GM12878 (cell line): ENCODE data around the gene HSP90AB1. TPM values are rescaled to one million over a fixed set of nuclear protein-coding genes. Genes with fewer than 3 reads are reported as not detected.

Source experiments
- CBX5 ChIP-seq: sonication (generic); IDR thresholded peaks from 2 replicates; pipeline ENCODE4 v1.6.1; 2016; ENCODE audit warnings: low read depth, moderate library complexity, mild to moderate bottlenecking, inconsistent platforms
- CHD2 ChIP-seq: IDR thresholded peaks from 2 replicates; pipeline ENCODE4 v1.6.1; 2011; ENCODE audit warnings: low read depth, low read length, improper control_type of control experiment, borderline replicate concordance
- CHD4 ChIP-seq: fragments of 200-600 bp; sonication (generic); IDR thresholded peaks from 2 replicates; pipeline ENCODE4 v1.6.1; 2016; ENCODE audit warnings: mild to moderate bottlenecking
- ESRRA ChIP-seq: IDR thresholded peaks from 2 replicates; pipeline ENCODE4 v1.6.1; 2012; ENCODE audit warnings: mild to moderate bottlenecking, low read length, improper control_type of control experiment
- IKZF2 ChIP-seq, 2 experiments: fragments of 450-650 bp; IDR thresholded peaks; 2 replicates each; pipeline ENCODE4 v1.6.1; 2017; ENCODE audit warnings: mild to moderate bottlenecking in 2 of 2, moderate library complexity in 2 of 2
- KAT2A ChIP-seq: conservative IDR thresholded peaks from 2 replicates; pipeline ENCODE4 v1.6.1; 2011; ENCODE audit warnings: low read depth, low read length; ENCODE audit not compliant: control insufficient read depth
- MTA3 ChIP-seq: IDR thresholded peaks from 2 replicates; pipeline ENCODE4 v1.6.1; 2012; ENCODE audit warnings: low read length, inconsistent platforms, borderline replicate concordance
- RBBP5 ChIP-seq: fragments of 200-600 bp; sonication (generic); conservative IDR thresholded peaks from 2 replicates; pipeline ENCODE4 v1.6.1; 2016
- RELA ChIP-seq: fragments of 450-650 bp; IDR thresholded peaks from 2 replicates; pipeline ENCODE4 v1.8.0; 2014; ENCODE audit warnings: borderline replicate concordance; ENCODE audit not compliant: partially characterized antibody
- SIN3A ChIP-seq: IDR thresholded peaks from 2 replicates; pipeline ENCODE4 v1.6.1; 2012; ENCODE audit warnings: low read depth, low read length, improper control_type of control experiment
- SMC3 ChIP-seq: IDR thresholded peaks from 2 replicates; pipeline ENCODE4 v1.6.1; 2011; ENCODE audit warnings: low read length, improper control_type of control experiment, borderline replicate concordance
- SUPT20H ChIP-seq: IDR thresholded peaks from 2 replicates; pipeline ENCODE4 v1.6.1; 2011; ENCODE audit warnings: low read depth, mild to moderate bottlenecking, low read length, moderate library complexity, borderline replicate concordance; ENCODE audit not compliant: control insufficient read depth
- TAF1 ChIP-seq: IDR thresholded peaks from 2 replicates; pipeline ENCODE4 v1.6.1; 2011; ENCODE audit warnings: mild to moderate bottlenecking, low read depth, low read length, borderline replicate concordance
- ZNF384 ChIP-seq: IDR thresholded peaks from 2 replicates; pipeline ENCODE4 v1.6.1; 2012; ENCODE audit warnings: low read depth, mild to moderate bottlenecking, low read length, improper control_type of control experiment, borderline replicate concordance
- polyA plus RNA-seq, 11 experiments: library from polyadenylated mRNA; depleted of rRNA in 4 of 11; unstranded in 6 of 11; stranded (reverse) in 5 of 11; fragments of >200 nt; fragmentation: Nextera tagmentation in 4 of 11; fragmentation: Illumina TruSeq in 1 of 11; extraction: Ambion mirVana in 4 of 11; extraction: Trizol in 1 of 11; gene quantifications; 1 replicate in 1 of 11; 2 replicates in 10 of 11; pipeline versions ENCODE4 v1.2.1 to v1.2.3, GENCODE V29; 2011 to 2016; ENCODE audit warnings: inconsistent platforms in 2 of 11, missing spikeins in 2 of 11, low read depth in 1 of 11
- total RNA-seq, 4 experiments: library from RNA; depleted of rRNA in 3 of 4; stranded (reverse); fragments of >200 nt in 3 of 4; fragmentation: Illumina TruSeq in 1 of 4; extraction: Trizol in 1 of 4; gene quantifications; 2 replicates each; pipeline versions ENCODE4 v1.2.1 to v1.2.3, GENCODE V29; 2013 to 2021
- TF ChIP-seq, protein P1 (sequence below): fragments of 450-650 bp; formaldehyde crosslinking; IDR thresholded peaks from 2 replicates; pipeline ENCODE4 v1.5.0; 2022; ENCODE audit warnings: mild to moderate bottlenecking, missing genetic modification characterization
- TF ChIP-seq, protein P2 (sequence below): IDR thresholded peaks from 2 replicates; pipeline ENCODE4 v1.6.1; 2012; ENCODE audit warnings: low read length, inconsistent platforms
- TF ChIP-seq, protein P3 (sequence below): fragments of 150-350 bp; IDR thresholded peaks from 2 replicates; pipeline ENCODE4 v1.6.1; 2016; ENCODE audit warnings: low read depth, low read length
- TF ChIP-seq, protein P4 (sequence below): fragments of 450-650 bp; IDR thresholded peaks from 2 replicates; pipeline ENCODE4 v1.6.1; 2017; ENCODE audit warnings: mild to moderate bottlenecking, moderate library complexity

The HSP90AB1 gene
- total and polyA plus RNA-seq, 10 of the 15 experiments (the other 5 are each of a cell fraction or from before 2014, with no cell fraction given), result 988 to 1,682 (median 1,146) TPM

DNA sequence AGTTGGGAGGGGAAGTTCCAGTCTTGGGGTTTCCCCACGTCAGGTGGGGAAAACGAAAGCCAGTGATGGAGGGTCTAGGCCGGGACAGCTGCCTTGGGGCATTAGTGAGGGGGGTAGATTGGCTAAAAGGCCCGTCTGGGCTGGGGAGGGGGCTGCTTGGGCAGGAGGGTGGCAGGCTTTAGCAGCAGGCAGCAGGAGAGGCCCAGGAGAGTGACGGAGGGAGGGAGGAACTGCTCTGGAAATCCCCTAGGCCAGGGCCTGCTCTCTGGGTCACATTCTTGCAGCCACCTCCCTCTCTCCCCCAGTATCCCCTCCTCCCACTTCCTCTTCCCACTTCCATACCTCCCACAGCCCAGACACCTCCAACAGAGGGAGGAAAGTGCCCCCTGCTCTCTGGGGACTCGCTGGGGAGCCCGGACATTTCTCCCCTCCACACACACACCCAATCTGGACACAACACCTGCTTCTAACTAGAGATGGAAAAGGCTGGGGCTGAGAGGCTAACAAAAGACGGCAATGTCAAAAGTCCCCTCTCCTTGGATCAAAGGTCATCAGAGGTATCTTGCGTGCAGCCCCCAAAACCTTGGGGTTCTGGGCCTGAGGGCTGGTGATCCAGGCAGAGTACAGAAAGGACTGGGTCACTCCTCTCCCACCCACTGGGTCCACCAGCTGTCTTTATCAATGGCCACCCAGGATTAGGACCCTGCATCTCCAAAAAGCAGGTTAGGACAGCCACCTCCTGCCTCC is 16.6 kb downstream of the HSP90AB1 start (continued):
- TF ChIP-seq, protein P1, sequence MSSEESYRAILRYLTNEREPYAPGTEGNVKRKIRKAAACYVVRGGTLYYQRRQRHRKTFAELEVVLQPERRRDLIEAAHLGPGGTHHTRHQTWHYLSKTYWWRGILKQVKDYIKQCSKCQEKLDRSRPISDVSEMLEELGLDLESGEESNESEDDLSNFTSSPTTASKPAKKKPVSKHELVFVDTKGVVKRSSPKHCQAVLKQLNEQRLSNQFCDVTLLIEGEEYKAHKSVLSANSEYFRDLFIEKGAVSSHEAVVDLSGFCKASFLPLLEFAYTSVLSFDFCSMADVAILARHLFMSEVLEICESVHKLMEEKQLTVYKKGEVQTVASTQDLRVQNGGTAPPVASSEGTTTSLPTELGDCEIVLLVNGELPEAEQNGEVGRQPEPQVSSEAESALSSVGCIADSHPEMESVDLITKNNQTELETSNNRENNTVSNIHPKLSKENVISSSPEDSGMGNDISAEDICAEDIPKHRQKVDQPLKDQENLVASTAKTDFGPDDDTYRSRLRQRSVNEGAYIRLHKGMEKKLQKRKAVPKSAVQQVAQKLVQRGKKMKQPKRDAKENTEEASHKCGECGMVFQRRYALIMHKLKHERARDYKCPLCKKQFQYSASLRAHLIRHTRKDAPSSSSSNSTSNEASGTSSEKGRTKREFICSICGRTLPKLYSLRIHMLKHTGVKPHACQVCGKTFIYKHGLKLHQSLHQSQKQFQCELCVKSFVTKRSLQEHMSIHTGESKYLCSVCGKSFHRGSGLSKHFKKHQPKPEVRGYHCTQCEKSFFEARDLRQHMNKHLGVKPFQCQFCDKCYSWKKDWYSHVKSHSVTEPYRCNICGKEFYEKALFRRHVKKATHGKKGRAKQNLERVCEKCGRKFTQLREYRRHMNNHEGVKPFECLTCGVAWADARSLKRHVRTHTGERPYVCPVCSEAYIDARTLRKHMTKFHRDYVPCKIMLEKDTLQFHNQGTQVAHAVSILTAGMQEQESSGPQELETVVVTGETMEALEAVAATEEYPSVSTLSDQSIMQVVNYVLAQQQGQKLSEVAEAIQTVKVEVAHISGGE (CRISPR knock-in tag), result no peak
- peak; percentile 67; the same call in 1 of the 2 replicates for TF ChIP-seq TAF1
- TF ChIP-seq ESRRA, result no peak
- 0 out of 2 replicates have a peak, but pooled peaks have one; percentile 54 for TF ChIP-seq CHD2
- no peak for TF ChIP-seq ZNF384
- no peak for TF ChIP-seq RBBP5
- no peak for TF ChIP-seq SMC3
- peak; percentile 79 for TF ChIP-seq RELA
- TF ChIP-seq, protein P2, sequence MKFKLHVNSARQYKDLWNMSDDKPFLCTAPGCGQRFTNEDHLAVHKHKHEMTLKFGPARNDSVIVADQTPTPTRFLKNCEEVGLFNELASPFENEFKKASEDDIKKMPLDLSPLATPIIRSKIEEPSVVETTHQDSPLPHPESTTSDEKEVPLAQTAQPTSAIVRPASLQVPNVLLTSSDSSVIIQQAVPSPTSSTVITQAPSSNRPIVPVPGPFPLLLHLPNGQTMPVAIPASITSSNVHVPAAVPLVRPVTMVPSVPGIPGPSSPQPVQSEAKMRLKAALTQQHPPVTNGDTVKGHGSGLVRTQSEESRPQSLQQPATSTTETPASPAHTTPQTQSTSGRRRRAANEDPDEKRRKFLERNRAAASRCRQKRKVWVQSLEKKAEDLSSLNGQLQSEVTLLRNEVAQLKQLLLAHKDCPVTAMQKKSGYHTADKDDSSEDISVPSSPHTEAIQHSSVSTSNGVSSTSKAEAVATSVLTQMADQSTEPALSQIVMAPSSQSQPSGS, result no peak
- TF ChIP-seq CHD4, result no peak
- TF ChIP-seq MTA3, result no peak
- TF ChIP-seq KAT2A, result no peak
- TF ChIP-seq CBX5, result no peak
- no peak for TF ChIP-seq SIN3A
- TF ChIP-seq IKZF2 (IDR thresholded peaks at IDR 0.05), result peak; percentile 97 to 98
- TF ChIP-seq, protein P3, sequence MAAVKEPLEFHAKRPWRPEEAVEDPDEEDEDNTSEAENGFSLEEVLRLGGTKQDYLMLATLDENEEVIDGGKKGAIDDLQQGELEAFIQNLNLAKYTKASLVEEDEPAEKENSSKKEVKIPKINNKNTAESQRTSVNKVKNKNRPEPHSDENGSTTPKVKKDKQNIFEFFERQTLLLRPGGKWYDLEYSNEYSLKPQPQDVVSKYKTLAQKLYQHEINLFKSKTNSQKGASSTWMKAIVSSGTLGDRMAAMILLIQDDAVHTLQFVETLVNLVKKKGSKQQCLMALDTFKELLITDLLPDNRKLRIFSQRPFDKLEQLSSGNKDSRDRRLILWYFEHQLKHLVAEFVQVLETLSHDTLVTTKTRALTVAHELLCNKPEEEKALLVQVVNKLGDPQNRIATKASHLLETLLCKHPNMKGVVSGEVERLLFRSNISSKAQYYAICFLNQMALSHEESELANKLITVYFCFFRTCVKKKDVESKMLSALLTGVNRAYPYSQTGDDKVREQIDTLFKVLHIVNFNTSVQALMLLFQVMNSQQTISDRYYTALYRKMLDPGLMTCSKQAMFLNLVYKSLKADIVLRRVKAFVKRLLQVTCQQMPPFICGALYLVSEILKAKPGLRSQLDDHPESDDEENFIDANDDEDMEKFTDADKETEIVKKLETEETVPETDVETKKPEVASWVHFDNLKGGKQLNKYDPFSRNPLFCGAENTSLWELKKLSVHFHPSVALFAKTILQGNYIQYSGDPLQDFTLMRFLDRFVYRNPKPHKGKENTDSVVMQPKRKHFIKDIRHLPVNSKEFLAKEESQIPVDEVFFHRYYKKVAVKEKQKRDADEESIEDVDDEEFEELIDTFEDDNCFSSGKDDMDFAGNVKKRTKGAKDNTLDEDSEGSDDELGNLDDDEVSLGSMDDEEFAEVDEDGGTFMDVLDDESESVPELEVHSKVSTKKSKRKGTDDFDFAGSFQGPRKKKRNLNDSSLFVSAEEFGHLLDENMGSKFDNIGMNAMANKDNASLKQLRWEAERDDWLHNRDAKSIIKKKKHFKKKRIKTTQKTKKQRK, result no peak
- TF ChIP-seq SUPT20H, result no peak
- TF ChIP-seq, protein P4, sequence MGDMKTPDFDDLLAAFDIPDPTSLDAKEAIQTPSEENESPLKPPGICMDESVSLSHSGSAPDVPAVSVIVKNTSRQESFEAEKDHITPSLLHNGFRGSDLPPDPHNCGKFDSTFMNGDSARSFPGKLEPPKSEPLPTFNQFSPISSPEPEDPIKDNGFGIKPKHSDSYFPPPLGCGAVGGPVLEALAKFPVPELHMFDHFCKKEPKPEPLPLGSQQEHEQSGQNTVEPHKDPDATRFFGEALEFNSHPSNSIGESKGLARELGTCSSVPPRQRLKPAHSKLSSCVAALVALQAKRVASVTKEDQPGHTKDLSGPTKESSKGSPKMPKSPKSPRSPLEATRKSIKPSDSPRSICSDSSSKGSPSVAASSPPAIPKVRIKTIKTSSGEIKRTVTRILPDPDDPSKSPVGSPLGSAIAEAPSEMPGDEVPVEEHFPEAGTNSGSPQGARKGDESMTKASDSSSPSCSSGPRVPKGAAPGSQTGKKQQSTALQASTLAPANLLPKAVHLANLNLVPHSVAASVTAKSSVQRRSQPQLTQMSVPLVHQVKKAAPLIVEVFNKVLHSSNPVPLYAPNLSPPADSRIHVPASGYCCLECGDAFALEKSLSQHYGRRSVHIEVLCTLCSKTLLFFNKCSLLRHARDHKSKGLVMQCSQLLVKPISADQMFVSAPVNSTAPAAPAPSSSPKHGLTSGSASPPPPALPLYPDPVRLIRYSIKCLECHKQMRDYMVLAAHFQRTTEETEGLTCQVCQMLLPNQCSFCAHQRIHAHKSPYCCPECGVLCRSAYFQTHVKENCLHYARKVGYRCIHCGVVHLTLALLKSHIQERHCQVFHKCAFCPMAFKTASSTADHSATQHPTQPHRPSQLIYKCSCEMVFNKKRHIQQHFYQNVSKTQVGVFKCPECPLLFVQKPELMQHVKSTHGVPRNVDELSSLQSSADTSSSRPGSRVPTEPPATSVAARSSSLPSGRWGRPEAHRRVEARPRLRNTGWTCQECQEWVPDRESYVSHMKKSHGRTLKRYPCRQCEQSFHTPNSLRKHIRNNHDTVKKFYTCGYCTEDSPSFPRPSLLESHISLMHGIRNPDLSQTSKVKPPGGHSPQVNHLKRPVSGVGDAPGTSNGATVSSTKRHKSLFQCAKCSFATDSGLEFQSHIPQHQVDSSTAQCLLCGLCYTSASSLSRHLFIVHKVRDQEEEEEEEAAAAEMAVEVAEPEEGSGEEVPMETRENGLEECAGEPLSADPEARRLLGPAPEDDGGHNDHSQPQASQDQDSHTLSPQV, result no peak
